Measurements from ENCODE around the gene STAT5B.
"Not testable (repeated sequence)": the region's sequence is repeated elsewhere in the genome, so short reads cannot be mapped to it uniquely, and the experiment has no call there.

DNA sequence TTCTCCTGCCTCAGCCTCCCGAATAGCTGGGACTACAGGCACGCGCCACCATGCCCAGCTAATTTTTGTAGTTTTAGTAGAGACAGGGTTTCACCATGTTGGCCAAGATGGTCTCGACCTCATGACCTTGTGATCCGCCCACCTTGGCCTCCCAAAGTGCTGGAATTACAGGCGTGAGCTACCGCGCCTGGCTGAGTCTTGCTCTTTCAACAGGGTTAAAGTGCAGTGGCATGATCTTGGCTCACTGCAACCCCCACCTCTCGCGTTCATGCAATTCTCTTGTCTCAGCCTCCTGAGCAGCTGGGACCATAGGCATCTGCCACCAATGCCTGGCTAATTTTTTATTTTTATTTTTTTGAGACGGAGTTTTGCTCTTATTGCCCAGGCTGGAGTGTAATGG lies 31.0 kb downstream of the STAT5B start:
- not testable (repeated sequence) for TF ChIP-seq POLR2A (IDR thresholded peaks at IDR 0.05; ENCODE audit: borderline replicate concordance, extremely low read depth, insufficient read depth, insufficient read length); YY1 (IDR thresholded peaks at IDR 0.05; ENCODE audit: extremely low read depth, insufficient replicate concordance, low read depth, low read length); EZH2phosphoT487 (IDR thresholded peaks at IDR 0.05; ENCODE audit: borderline replicate concordance); JUND (IDR thresholded peaks at IDR 0.05); ZNF274 (IDR thresholded peaks at IDR 0.05; ENCODE audit: low read depth, low read length); POLR2AphosphoS5 (IDR thresholded peaks at IDR 0.05; ENCODE audit: low read depth, low read length); FOSL1 (IDR thresholded peaks at IDR 0.05; ENCODE audit: low read depth); ELF1 (IDR thresholded peaks at IDR 0.05; ENCODE audit: borderline replicate concordance, low read depth); ZBTB33 (IDR thresholded peaks at IDR 0.05; ENCODE audit: extremely low read depth, insufficient replicate concordance, low read length); TCF7L2 (IDR thresholded peaks at IDR 0.05; ENCODE audit: borderline replicate concordance, extremely low read depth, insufficient read depth, insufficient read length); EZH2 (IDR thresholded peaks at IDR 0.05)
- TF ChIP-seq, protein P1, sequence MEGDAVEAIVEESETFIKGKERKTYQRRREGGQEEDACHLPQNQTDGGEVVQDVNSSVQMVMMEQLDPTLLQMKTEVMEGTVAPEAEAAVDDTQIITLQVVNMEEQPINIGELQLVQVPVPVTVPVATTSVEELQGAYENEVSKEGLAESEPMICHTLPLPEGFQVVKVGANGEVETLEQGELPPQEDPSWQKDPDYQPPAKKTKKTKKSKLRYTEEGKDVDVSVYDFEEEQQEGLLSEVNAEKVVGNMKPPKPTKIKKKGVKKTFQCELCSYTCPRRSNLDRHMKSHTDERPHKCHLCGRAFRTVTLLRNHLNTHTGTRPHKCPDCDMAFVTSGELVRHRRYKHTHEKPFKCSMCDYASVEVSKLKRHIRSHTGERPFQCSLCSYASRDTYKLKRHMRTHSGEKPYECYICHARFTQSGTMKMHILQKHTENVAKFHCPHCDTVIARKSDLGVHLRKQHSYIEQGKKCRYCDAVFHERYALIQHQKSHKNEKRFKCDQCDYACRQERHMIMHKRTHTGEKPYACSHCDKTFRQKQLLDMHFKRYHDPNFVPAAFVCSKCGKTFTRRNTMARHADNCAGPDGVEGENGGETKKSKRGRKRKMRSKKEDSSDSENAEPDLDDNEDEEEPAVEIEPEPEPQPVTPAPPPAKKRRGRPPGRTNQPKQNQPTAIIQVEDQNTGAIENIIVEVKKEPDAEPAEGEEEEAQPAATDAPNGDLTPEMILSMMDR (IDR thresholded peaks at IDR 0.05 in 2 of 3, conservative IDR thresholded peaks at IDR 0.05 in 1 of 3; ENCODE audit: borderline replicate concordance in 1 of 3, insufficient read depth in 1 of 3, low read depth in 2 of 3, low read length in 2 of 3) = not testable (repeated sequence)
- TF ChIP-seq, protein P2, sequence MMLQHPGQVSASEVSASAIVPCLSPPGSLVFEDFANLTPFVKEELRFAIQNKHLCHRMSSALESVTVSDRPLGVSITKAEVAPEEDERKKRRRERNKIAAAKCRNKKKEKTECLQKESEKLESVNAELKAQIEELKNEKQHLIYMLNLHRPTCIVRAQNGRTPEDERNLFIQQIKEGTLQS (IDR thresholded peaks at IDR 0.05) = not testable (repeated sequence)

Measured in HCT116 (cell line).